ENCODE measurements around the gene TCEA2.
"Not testable (repeated sequence)": the region's sequence is repeated elsewhere in the genome, so short reads cannot be mapped to it uniquely, and the experiment has no call there.

TCEA2 gene

DNA sequence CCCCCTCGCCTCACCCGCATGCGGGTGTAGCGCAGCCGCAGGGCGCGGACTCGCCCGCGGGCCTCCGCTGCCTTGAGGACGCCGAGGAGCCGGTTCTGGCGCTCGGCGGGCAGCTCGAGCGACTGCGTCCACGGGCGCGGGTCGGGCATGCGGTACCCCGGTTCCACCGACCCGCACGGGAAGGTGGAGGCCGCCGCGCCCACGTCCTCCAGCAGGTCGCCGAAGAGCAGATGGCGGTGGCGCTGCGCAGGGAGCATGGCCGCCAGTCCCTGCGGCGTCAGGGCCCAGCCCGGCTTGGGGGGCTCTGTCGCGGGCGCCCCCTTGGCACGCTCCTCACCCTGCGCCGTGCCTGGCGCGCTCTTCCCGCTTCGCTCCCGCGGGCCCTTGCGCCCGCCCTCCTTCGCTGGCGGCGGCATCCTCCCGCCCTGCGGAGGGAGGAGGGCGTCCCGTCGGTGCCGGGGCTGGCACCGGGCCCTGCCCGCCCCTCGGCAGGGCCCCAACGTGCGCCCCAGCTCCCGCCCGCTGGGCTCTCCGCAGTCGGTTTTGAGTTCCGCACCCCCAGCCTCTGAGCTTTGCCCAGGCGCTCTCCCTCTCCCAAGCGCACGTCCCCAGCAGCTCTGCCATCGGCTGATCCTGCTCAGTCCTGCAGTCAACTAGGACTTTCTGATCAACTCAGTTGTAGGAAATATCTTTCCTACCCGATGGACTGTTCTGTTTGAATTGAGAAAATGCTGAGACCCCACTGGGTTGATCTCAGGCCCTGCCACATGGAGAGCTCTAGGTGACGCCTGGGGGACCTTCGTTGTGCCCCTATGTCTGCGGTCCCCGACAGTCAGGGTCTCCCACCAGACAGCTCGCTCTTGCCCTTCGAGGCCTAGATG is 21.0 kb downstream of the TCEA2 start, which contains the start of gene LKAAEAR1:
TSS of gene LKAAEAR1 (minus strand) at position 595 of the 881 bp plus-strand sequence. CDS start at position 416, 179 bp downstream.
- Histone ChIP-seq H3K36me3 (ENCODE audit: control insufficient read depth, insufficient read depth, low read length) (no peaks in the 10 kb centered on the region), H3K4me3 (replicated peaks; ENCODE audit: low read depth, low read length) (peak within 1 kb of the TSS; percentile 37), H3K27me3 (replicated peaks; ENCODE audit: control insufficient read depth, insufficient read depth, low read length) (peaks cover 4% of the 10 kb centered on the region)
- no peak for TF ChIP-seq CTCF (IDR thresholded peaks at IDR 0.05; ENCODE audit: insufficient read depth, low read length, poor library complexity, severe bottlenecking)
- no peak for DNase-seq (ENCODE audit: extremely low read depth, insufficient read length)

DNA sequence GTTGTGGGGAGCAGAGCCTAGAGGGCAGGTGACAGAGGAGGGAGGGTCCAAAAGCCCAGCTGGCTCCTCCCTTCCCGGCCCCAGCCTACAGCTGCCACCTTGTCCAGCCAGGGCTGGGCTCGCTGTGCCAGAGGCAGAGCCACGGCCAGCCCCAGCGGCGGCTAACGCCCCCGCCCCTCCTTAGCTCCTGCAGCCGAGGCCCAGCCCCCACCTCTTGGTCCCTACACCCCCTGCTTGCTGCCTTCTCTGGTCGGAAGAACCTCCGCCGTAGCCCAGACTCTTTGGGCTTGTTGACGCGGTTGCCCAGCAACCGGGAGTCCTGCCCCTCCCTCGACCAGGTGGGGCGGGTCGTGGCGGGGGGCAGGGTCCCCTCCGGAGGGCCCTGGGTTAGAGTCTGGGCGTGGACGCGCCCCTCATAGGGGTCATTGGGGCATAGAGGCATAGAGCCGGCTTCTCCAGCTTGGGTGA is 21.7 kb downstream of the TCEA2 start:
- peaks cover 5% of the 10 kb centered on the region for H3K27me3 ChIP-seq (replicated peaks; ENCODE audit: control insufficient read depth, insufficient read depth, low read length)
- no peak overlapping the region for H3K4me3 ChIP-seq (replicated peaks; ENCODE audit: low read depth, low read length)
- no peak for DNase-seq (ENCODE audit: extremely low read depth, insufficient read length)
- H3K36me3 ChIP-seq (ENCODE audit: control insufficient read depth, insufficient read depth, low read length), result no peaks in the 10 kb centered on the region
- TF ChIP-seq CTCF (IDR thresholded peaks at IDR 0.05; ENCODE audit: insufficient read depth, low read length, poor library complexity, severe bottlenecking), result no peak

DNA sequence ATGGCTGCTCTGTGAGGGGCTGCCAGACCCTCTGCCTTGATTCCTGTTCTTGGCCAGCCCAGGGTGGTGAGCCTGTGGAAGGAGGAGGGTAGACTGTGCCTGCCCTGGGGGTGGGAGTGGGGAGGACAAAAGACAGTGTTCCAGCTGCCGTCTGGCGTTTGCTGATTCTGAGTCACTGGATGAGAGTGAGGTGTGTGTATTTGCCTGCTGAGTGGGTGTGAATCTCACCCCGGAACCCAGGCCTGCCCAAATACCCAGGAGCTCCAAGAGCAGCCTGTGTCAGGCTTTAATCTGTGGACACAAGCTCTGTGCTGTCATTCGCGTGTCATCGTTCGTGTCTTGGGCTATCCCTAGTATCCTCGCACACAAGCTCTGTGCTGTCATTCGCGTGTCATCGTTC is 23.8 kb downstream of the TCEA2 start:
- Histone ChIP-seq H3K27me3 (replicated peaks; ENCODE audit: control insufficient read depth, insufficient read depth, low read length) (peaks cover 7% of the 10 kb centered on the region), H3K36me3 (ENCODE audit: control insufficient read depth, insufficient read depth, low read length) (no peaks in the 10 kb centered on the region), H3K4me3 (replicated peaks; ENCODE audit: low read depth, low read length) (no peak overlapping the region)
- no peak for DNase-seq (ENCODE audit: extremely low read depth, insufficient read length)
- no peak for TF ChIP-seq CTCF (IDR thresholded peaks at IDR 0.05; ENCODE audit: insufficient read depth, low read length, poor library complexity, severe bottlenecking)

DNA sequence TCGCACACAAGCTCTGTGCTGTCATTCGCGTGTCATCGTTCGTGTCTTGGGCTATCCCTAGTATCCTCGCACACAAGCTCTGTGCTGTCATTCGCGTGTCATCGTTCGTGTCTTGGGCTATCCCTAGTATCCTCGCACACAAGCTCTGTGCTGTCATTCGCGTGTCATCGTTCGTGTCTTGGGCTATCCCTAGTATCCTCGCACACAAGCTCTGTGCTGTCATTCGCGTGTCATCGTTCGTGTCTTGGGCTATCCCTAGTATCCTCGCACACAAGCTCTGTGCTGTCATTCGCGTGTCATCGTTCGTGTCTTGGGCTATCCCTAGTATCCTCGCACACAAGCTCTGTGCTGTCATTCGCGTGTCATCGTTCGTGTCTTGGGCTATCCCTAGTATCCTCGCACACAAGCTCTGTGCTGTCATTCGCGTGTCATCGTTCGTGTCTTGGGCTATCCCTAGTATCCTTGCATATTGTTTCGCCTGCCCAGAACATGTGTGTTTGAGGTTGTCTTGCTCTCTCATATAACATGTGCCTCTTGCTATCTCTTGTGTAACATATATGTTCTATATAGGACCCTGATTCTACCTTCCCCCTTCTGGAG is 24.3 kb downstream of the TCEA2 start:
- H3K36me3 ChIP-seq (ENCODE audit: control insufficient read depth, insufficient read depth, low read length); H3K27me3 ChIP-seq (replicated peaks; ENCODE audit: control insufficient read depth, insufficient read depth, low read length); H3K4me3 ChIP-seq (replicated peaks; ENCODE audit: low read depth, low read length); DNase-seq (ENCODE audit: extremely low read depth, insufficient read length): not testable (repeated sequence)

DNA sequence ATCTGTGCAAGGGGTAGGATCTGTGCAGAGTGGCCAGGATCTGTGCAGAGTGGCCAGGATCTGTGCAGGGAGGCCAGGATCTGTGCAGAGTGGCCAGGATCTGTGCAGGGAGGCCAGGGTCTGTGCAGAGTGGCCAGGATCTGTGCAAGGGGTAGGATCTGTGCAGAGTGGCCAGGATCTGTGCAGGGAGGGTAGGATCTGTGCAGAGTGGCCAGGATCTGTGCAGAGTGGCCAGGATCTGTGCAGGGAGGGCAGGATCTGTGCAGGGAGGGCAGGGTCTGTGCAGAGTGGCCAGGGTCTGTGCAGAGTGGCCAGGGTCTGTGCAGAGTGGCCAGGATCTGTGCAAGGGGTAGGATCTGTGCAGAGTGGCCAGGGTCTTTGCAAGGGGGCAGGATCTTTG is 25.6 kb downstream of the TCEA2 start:
- not testable (repeated sequence) for H3K4me3 ChIP-seq (replicated peaks; ENCODE audit: low read depth, low read length); H3K36me3 ChIP-seq (ENCODE audit: control insufficient read depth, insufficient read depth, low read length); DNase-seq (ENCODE audit: extremely low read depth, insufficient read length); H3K27me3 ChIP-seq (replicated peaks; ENCODE audit: control insufficient read depth, insufficient read depth, low read length)

DNA sequence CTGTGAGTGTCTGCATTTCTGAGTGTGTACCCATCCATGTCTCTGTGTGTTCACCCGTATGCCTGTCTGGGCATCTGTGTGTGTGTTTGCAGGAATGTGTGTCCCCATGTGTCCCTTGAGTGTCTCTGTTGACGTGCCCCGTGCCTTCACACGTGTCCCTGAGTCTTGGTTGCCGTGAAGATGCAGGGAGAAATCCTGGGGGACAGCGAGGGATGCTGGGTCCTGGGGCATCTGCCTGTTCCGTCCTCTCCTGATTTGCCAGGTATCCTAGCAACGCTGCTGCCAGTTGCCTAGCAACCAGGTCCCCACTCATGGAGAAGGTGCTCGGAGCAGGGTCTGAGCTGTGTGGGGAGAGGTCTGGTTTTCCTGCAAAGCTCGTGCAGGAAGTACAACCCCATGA is 27.2 kb downstream of the TCEA2 start:
- Histone ChIP-seq H3K36me3 (ENCODE audit: control insufficient read depth, insufficient read depth, low read length) (no peaks in the 10 kb centered on the region), H3K4me3 (replicated peaks; ENCODE audit: low read depth, low read length) (no peak overlapping the region), H3K27me3 (replicated peaks; ENCODE audit: control insufficient read depth, insufficient read depth, low read length) (peaks cover 3% of the 10 kb centered on the region; the same call in 1 of the 2 replicates)
- no peak for DNase-seq (ENCODE audit: extremely low read depth, insufficient read length)
- no peak for TF ChIP-seq CTCF (IDR thresholded peaks at IDR 0.05; ENCODE audit: insufficient read depth, low read length, poor library complexity, severe bottlenecking)

Data from GM06990 (cell line).